Stomach (tissue), 4 donors: ENCODE measurements around the gene SCAF1.

Source experiments
- POLR2A ChIP-seq, 4 donors: fragments of 450-650 bp; IDR thresholded peaks; one replicate each; pipeline ENCODE4 v1.6.1; 2016; ENCODE audit warnings: antibody characterized with exemption in 4 of 4, control low read depth in 2 of 4, mild to moderate bottlenecking in 1 of 4, moderate library complexity in 1 of 4
- TF ChIP-seq, protein P1 (sequence below), 7 experiments: fragments of 450-650 bp in 4 of 7; fragments of 200-600 bp in 3 of 7; sonication (generic) in 3 of 7; IDR thresholded peaks; one replicate each; pipeline ENCODE4 v1.5.1; 2016 to 2019; ENCODE audit warnings: antibody characterized with exemption in 7 of 7, control low read depth in 2 of 7, mild to moderate bottlenecking in 1 of 7

DNA sequence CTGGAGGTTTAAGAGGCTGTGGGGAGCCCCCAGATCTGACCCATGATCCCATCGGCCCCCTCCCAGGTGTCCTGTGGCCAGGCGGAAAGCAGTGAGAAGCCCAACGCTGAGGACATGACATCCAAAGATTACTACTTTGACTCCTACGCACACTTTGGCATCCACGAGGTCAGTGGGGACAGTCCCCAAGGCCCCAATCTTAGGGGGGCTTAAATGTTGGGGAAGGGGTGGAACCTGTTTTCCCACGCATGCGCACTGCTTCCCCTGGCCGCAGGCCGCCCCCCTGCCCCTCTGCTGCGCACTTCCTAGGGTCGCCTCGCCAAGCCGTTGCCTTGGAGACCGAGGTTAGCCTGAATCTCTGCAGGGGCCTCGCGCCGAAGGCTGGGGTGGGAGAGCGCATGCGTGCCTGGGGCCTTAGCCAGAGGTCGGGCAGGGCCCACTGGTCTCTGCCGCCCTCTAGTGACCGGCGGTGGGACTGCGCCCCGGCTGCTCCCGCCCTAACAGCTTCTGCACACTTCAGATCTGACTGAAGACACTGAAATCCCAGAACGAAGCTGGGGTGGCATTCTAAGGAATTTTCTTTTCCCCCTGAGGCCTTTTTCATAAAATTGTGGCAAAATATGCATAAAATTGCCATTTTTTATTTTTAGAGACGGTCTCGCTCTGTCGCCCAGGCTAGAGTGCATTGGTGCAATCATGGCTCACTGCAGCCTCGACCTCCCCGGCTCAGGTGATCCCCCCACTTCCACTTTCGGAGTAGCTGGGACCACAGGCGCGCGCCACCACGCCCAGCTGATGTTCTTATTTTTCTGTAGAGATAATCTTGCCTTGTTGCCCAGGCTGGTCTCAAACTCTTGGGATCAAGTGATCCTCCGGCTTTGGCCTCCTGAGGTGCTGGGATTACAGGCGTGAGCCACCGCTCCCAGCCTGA is 38.7 kb downstream of the SCAF1 start:
- TF ChIP-seq POLR2A (IDR thresholded peaks at IDR 0.05), result no peak
- TF ChIP-seq, protein P1, sequence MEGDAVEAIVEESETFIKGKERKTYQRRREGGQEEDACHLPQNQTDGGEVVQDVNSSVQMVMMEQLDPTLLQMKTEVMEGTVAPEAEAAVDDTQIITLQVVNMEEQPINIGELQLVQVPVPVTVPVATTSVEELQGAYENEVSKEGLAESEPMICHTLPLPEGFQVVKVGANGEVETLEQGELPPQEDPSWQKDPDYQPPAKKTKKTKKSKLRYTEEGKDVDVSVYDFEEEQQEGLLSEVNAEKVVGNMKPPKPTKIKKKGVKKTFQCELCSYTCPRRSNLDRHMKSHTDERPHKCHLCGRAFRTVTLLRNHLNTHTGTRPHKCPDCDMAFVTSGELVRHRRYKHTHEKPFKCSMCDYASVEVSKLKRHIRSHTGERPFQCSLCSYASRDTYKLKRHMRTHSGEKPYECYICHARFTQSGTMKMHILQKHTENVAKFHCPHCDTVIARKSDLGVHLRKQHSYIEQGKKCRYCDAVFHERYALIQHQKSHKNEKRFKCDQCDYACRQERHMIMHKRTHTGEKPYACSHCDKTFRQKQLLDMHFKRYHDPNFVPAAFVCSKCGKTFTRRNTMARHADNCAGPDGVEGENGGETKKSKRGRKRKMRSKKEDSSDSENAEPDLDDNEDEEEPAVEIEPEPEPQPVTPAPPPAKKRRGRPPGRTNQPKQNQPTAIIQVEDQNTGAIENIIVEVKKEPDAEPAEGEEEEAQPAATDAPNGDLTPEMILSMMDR (IDR thresholded peaks at IDR 0.05), result peak in 5 of 7 experiments; percentile 87 to 100 (median 100)
